GM15510 (cell line): ENCODE data around the gene OTOG.

ENCODE experiments used
- POLR2A ChIP-seq: IDR thresholded peaks from 3 replicates; pipeline ENCODE4 v1.6.1; 2011; ENCODE audit warnings: borderline replicate concordance; ENCODE audit not compliant: insufficient read length; ENCODE audit errors: extremely low read depth

The OTOG gene

DNA sequence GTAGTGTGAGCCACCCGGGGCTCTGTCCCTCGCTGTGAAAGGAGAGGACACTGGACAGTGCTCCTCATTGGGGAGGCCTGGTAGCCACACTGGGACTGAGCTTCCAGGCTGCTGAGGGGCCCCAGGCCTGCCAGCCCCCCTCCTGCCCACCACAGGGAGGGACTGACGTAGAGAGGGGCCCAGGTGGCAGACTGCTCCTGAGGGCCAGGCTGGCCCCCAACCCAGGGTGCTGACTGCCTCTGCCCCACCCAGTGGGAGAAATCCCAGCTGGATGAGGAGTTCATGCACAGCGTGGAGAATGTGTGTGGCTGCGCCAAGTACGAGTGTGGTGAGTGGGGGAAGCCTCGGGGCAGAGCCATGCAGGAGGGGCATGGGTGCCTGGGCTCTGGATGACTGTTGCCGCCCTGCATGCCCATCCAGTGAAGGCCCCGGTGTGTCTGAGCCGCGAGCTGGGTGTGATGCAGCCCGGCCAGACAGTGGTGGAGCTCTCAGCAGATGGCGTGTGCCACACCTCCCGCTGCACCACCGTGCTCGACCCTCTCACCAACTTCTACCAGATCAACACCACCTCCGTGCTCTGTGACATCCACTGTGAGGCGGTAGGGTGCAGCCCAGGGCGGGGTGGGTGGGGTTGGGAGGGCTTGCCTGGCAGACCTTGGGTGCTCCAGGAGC is 93.6 kb downstream of the OTOG start:
- TF ChIP-seq POLR2A = no peak

DNA sequence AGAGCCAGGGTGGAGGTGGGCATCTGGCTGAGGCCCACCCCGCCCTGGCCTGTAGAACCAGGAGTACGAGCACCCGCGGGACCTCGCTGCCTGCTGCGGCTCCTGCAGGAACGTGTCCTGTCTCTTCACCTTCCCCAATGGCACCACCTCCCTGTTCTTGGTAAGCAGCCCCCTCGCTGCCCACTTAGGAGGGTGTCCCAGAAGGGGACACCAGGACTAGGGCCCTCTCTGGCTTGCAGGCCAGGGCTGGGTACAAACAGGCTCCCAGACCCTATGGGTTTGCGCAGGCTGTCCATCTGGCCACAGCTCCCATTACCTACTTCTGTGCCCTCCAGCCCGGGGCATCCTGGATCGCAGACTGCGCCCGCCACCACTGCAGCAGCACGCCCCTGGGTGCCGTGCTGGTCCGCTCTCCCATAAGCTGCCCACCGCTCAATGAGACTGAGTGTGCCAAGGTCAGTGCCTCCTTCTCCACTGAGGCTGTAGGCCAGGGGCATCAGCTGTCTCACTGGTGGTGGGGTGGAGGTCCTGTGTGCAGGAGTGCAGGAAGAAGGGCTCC is 94.8 kb downstream of the OTOG start:
- TF ChIP-seq POLR2A = no peak

GRCh38 chr11:17642370-17642769 is 95.3 kb downstream of the OTOG start:
- no peak for TF ChIP-seq POLR2A

GRCh38 chr11:17642980-17643379 is 95.9 kb downstream of the OTOG start:
- TF ChIP-seq POLR2A = no peak

- TF ChIP-seq POLR2A = no peak
Observed at GRCh38 chr11:17643506-17644405, 96.7 kb downstream of the OTOG start.

GRCh38 chr11:17645190-17645970 is 98.3 kb downstream of the OTOG start:
- TF ChIP-seq POLR2A = no peak

DNA sequence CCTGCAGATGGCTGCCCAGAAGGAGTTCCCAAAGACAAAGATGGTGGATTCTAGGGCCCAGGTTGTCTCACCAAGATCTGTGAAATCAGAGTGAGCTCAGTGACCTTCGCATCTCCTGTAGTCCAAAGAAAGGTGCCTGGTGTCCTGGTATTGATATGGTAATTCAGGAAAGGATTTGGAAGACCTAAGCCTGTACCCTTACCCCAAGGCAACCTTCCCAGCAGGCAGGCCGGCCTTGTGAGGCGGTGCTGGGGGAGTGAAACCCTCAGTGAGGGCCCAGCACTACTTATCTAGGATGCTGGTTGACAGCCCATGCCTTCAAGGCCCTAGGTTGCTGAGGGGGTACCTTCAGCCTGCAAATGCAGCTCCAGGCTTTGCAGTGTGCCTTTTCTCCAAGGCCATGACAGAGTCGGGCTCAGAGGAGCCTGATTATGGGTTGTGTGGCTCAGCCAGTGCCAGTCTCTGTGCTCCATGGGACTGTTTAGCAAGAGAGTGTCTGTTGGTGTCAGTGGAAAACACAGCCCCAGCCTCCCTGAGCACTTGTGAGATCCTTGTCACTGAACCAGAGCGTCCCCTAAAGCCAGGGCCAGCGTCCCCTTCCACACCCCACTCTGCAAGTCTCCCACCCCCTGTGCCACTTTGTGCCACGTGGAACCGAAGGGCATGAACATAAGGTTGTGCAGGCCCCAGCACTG is 99.5 kb downstream of the OTOG start:
- no peak for TF ChIP-seq POLR2A

GRCh38 chr11:17648528-17648927 is 101.5 kb downstream of the OTOG start:
- TF ChIP-seq POLR2A = no peak

DNA sequence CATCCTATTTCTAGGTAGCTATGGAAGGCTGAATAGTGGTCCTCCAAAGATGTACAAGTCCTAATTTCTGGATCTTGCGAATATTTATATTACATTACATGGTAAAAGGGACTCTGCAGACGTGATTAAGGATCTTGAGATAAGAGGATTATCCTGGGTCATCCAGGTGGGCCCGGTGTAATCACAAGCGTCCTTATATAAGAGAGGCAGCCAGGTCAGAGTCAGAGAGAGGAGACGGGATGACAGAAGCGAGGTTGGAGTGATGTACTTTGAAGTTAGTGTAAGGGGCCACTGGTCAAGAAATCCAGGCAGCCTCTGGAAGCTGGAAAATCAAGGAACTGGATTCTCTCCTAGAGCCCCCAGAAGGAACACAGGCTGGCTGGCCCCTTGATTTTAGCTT is 102.2 kb downstream of the OTOG start:
- no peak for TF ChIP-seq POLR2A

DNA sequence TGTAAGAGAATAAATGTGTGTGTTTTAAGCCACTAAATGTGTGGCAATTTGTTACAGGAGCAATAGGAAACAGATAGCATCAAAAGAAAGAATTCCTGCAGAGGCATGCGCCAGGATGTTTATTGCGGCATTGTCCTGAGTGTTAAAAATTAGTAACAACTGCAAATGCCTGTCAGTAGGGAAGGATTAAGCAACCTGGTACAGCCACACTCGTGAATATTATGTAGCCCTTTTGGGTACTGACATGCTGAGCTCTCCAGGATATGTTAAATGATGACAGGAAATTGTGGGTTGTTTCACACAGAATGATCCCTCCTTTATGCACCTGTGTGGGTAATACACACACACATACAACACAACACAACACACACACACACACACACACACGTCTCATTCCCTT is 102.6 kb downstream of the OTOG start:
- no peak for TF ChIP-seq POLR2A

GRCh38 chr11:17650127-17650911 is 103.3 kb downstream of the OTOG start:
- no peak for TF ChIP-seq POLR2A

GRCh38 chr11:17651061-17651460 is 104.0 kb downstream of the OTOG start:
- no peak for TF ChIP-seq POLR2A

DNA sequence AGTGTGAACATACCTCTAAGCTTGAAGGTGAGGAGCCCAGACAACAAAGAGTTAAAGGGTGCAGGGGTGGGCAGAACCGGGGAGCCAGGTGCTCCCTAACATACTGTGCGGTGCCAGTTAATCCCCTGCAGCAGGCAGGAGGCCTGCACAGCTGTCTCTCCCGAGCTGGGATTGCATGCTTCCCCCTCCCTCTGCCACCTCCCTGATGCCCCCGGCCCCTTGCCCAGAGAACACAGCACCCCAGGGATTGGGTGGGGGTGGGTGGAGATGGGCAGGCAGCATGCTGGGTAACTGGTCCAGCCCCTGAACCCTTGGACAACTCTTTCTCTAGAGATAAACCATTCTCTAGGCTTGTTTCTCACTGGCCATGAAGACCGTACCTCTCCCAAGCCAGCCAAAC is 104.6 kb downstream of the OTOG start:
- TF ChIP-seq POLR2A = no peak

DNA sequence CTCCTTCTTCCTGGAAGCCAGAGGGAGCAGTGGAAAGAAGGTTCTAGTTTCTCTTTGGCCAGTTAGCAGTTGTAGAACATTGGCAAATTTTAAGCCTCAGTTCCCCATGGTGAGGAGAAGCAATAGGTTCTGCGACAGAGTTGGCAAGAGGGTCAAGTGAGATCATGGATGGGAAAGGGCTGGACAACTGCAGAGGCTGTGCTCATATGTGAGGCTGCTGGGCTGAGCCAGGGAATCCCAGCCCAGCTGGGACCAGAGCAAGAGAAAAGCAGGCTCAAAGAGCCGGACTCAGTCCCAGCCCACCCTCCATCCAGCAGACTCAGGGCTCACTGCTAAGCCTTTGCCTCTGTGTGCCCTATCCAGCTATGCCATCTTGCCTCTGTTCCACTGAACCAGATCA is 105.5 kb downstream of the OTOG start:
- TF ChIP-seq POLR2A = no peak

GRCh38 chr11:17653611-17654010 is 106.6 kb downstream of the OTOG start:
- no peak for TF ChIP-seq POLR2A

- TF ChIP-seq POLR2A = no peak
Observed at GRCh38 chr11:17655682-17656081, 108.6 kb downstream of the OTOG start.
